ENCODE data around the gene LPO. TPM values are rescaled to one million over a fixed set of nuclear protein-coding genes. Genes with fewer than 3 reads are reported as not detected.
A peak's percentile ranks its signal among the peaks of the same experiment; 100 is the strongest.

Gene LPO
- total and polyA plus RNA-seq, 9 of the 15 experiments (the other 6 are each of a cell fraction or from before 2014, with no cell fraction given), result 0.07 to 0.11 TPM; not detected in 7

DNA sequence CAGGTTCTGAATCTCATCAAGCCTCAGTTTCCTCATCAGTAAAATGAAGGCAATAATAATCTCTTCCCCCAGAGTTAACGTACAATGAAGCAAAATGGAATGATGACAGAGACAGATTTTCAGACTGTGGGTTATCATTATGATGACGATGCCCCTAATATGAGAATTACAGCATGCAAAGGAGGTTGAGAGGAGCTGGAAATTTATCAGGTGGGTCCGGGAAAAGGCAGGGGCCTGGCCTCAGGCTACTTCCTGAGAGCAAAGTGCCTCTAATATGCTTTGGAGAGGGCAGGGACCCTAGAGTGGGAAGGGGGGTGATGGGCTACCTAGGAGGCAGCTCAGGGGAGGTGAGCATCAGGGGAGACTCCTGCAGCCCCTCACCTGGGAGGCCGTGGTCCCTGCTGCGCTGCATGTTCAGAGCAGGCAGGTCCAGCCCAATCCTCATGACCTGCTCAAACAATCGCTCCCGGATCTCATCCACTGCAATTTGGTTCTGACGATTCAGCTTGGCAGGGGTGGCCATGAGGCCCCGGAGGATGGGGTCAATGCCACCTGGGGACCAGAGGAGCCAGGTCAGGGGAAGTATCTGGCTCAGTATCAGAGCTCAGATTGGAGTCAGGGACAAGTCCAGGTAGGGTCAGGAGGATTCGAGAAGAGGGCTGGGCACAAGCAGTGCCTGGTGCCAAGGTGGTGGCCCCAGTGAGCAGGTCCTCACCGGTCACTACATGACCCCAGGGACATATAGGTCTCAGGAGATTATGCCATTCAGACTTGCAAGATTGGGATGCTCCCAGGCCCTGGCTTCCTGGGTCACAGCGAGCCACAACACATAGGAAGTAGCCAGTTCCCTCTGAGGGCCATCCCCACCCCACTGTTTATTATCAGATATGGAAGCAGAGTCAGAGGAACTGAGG is 34.2 kb downstream of the LPO start:
- intact Hi-C loops (cut with micrococcal nuclease), result no loop called here
- WGBS (ENCODE audit: insufficient coverage, low coverage, missing lambda C conversion rate), result 5% methylated on average over 10 of the region's 12 CpGs
- H3K9me3 ChIP-seq (replicated peaks; ENCODE audit: control insufficient read depth, insufficient read depth, low read depth, low read length), result no peaks in the 10 kb centered on the region
- H3K4me3 ChIP-seq, result no peak overlapping the region
- no TSS peak for BruUV-seq (replicated peaks)
- H3K4me1 ChIP-seq (replicated peaks in 1 of 2; ENCODE audit: control insufficient read depth in 2 of 2, insufficient read depth in 2 of 2, low read length in 2 of 2), result peaks cover 5 to 8% of the 10 kb centered on the region in 2 experiments; a peak in 3 of 5 replicates
- peaks cover 8% of the 10 kb centered on the region for H4K20me1 ChIP-seq (replicated peaks; ENCODE audit: control insufficient read depth, insufficient read depth, low read length)
- TF ChIP-seq RCOR1 (IDR thresholded peaks at IDR 0.05; ENCODE audit: borderline replicate concordance in 1 of 2, low read depth in 2 of 2, low read length in 2 of 2) (no peak), BCOR (IDR thresholded peaks at IDR 0.05) (no peak), RAD21 (CRISPR knock-in tag; conservative IDR thresholded peaks at IDR 0.05 in 1 of 2, IDR thresholded peaks at IDR 0.05 in 1 of 2) (no peak), POLR2G (IDR thresholded peaks at IDR 0.05; ENCODE audit: low read depth, low read length) (no peak), GATAD2B (IDR thresholded peaks at IDR 0.05; ENCODE audit: borderline replicate concordance) (no peak), TRIM24 (IDR thresholded peaks at IDR 0.05) (no peak), PHF21A (IDR thresholded peaks at IDR 0.05; ENCODE audit: borderline replicate concordance, low read depth) (no peak), KHSRP (IDR thresholded peaks at IDR 0.05) (no peak)
- TF ChIP-seq, protein P1, sequence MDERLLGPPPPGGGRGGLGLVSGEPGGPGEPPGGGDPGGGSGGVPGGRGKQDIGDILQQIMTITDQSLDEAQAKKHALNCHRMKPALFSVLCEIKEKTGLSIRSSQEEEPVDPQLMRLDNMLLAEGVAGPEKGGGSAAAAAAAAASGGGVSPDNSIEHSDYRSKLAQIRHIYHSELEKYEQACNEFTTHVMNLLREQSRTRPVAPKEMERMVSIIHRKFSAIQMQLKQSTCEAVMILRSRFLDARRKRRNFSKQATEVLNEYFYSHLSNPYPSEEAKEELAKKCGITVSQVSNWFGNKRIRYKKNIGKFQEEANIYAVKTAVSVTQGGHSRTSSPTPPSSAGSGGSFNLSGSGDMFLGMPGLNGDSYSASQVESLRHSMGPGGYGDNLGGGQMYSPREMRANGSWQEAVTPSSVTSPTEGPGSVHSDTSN (CRISPR knock-in tag; IDR thresholded peaks at IDR 0.05; ENCODE audit: low read depth), result no peak
- TF ChIP-seq, protein P1 (tag; conservative IDR thresholded peaks at IDR 0.05; ENCODE audit: low read depth), result no peak
- in situ Hi-C loops (cut with MboI), result no loop called here
- peak in 1 of 4 experiments; percentile 6 for DNase-seq (ENCODE audit: extremely low read depth in 1 of 4, low spot score in 3 of 4)
- H3K9ac ChIP-seq (ENCODE audit: insufficient read depth in 1 of 2, low read depth in 2 of 2, low read length in 2 of 2), result no peak overlapping the region
- no peak overlapping the region for H3K4me2 ChIP-seq (ENCODE audit: insufficient read depth, low read length)
- no peak overlapping the region for H3K27ac ChIP-seq (ENCODE audit: extremely low read depth, low read depth, low read length)
- peaks cover 24 to 79% of the 10 kb centered on the region in 2 experiments; a peak in 4 of 5 replicates for H3K27me3 ChIP-seq (ENCODE audit: control insufficient read depth in 2 of 2, insufficient read depth in 2 of 2, low read length in 2 of 2)
- ATAC-seq, result no peak
- no peak overlapping the region for H2AFZ ChIP-seq (ENCODE audit: low read depth, low read length)
- ChIA-PET CTCF (ENCODE audit: low intra/inter-chr PET ratio) (no interaction called here), POLR2A (no interaction called here)
- no peak for FAIRE-seq
- no peaks in the 10 kb centered on the region for H3K9me1 ChIP-seq (ENCODE audit: control insufficient read depth, insufficient read depth, low read length)
- no peaks in the 10 kb centered on the region for H3K36me3 ChIP-seq (ENCODE audit: control insufficient read depth, insufficient read depth, low read length)
- H3K79me2 ChIP-seq (ENCODE audit: control insufficient read depth, insufficient read depth, low read length), result no peaks in the 10 kb centered on the region

All from K562 (cell line).